GM12878 (cell line): ENCODE data around the gene TTC1. TPM values are rescaled to one million over a fixed set of nuclear protein-coding genes. Genes with fewer than 3 reads are reported as not detected.

ENCODE experiments used
- ATAC-seq: fragments of 200-7000 bp; cut with Tn5 transposase; 3 replicates; pipeline ENCODE4 v1.9.1; 2020; ENCODE audit warnings: mild to moderate bottlenecking, moderate library complexity
- BruUV-seq: library from RNA; stranded (reverse); fragments of 400-500 nt; replicated peaks from 2 replicates; lab custom pipeline; 2021; lab: Mats Ljungman, UMichigan
- CTCF ChIA-PET: fragments of 300-600 bp; sonication (Branson Sonifier 250); formaldehyde crosslinking; extraction: SDS; loops from one replicate; lab custom pipeline; 2021; ENCODE audit warnings: inconsistent platforms; lab: Yijun Ruan, JAX
- POLR2A ChIA-PET: fragments of 350-600 bp; formaldehyde crosslinking; extraction: SDS; loops from one replicate; lab custom pipeline; 2021; ENCODE audit warnings: inconsistent platforms; lab: Charles Lee
- RAD21 ChIA-PET: fragments of 300-600 bp; sonication (Branson Sonifier 250); formaldehyde crosslinking; loops from one replicate; lab custom pipeline; 2023; ENCODE audit warnings: antibody characterized with exemption; ENCODE audit not compliant: unreplicated experiment; lab: Charles Lee
- SMC1A ChIA-PET: fragments of 300-600 bp; sonication (Branson Sonifier 250); formaldehyde crosslinking; loops from one replicate; lab custom pipeline; 2023; ENCODE audit not compliant: unreplicated experiment, uncharacterized antibody; lab: Charles Lee
- DNase-seq: peaks from one replicate; pipeline ENCODE4 v3.0.0-alpha.2; 2011; ENCODE audit warnings: low read depth, low spot score
- FAIRE-seq: peaks from 3 replicates; lab custom pipeline; 2011; peaks lifted over from hg19 to GRCh38; lab: Jason Lieb, UNC
- H2AFZ ChIP-seq: 2 replicates; pipeline ENCODE4 v1.6.0; 2011; ENCODE audit warnings: low read depth, low read length, control low read depth; ENCODE audit not compliant: control insufficient read depth
- H3K27ac ChIP-seq: 2 replicates; pipeline ENCODE4 v1.5.1; 2011; ENCODE audit warnings: control low read depth; ENCODE audit not compliant: control insufficient read depth, insufficient read depth
- H3K27me3 ChIP-seq, 2 experiments: replicated peaks in 1 of 2; 2 replicates each; pipeline versions ENCODE4 v1.6.0 to v1.6.1; 2011; ENCODE audit warnings: low read length in 1 of 2; ENCODE audit not compliant: control insufficient read depth in 2 of 2, insufficient read depth in 2 of 2
- H3K36me3 ChIP-seq, 2 experiments: 2 replicates each; pipeline ENCODE4 v1.5.1; 2011; ENCODE audit warnings: low read length in 1 of 2; ENCODE audit not compliant: control insufficient read depth in 2 of 2, insufficient read depth in 2 of 2
- H3K4me1 ChIP-seq: 2 replicates; pipeline ENCODE4 v1.6.1; 2011; ENCODE audit warnings: mild to moderate bottlenecking, low read length, moderate library complexity, mixed read lengths; ENCODE audit not compliant: control insufficient read depth, insufficient read depth
- H3K4me2 ChIP-seq: 2 replicates; pipeline ENCODE4 v1.6.0; 2011; ENCODE audit warnings: control low read depth; ENCODE audit not compliant: control insufficient read depth, insufficient read depth
- H3K4me3 ChIP-seq: fragments of 200-600 bp; sonication (generic); 2 replicates; pipeline ENCODE4 v1.5.1; 2016
- H3K79me2 ChIP-seq: 2 replicates; pipeline ENCODE4 v1.6.0; 2011; ENCODE audit warnings: low read length; ENCODE audit not compliant: control insufficient read depth, insufficient read depth
- H3K9ac ChIP-seq: 2 replicates; pipeline ENCODE4 v1.8.0; 2011; ENCODE audit warnings: low read length, control low read depth, mixed read lengths; ENCODE audit not compliant: control insufficient read depth, insufficient read depth
- H3K9me3 ChIP-seq: replicated peaks from 3 replicates; pipeline ENCODE4 v1.5.1; 2011; ENCODE audit warnings: mild to moderate bottlenecking, low read length; ENCODE audit not compliant: control insufficient read depth, insufficient read depth
- H4K20me1 ChIP-seq: 2 replicates; pipeline ENCODE4 v1.6.0; 2011; ENCODE audit not compliant: control insufficient read depth, insufficient read depth
- BCLAF1 ChIP-seq: fragments of 450-650 bp; IDR thresholded peaks from 2 replicates; pipeline ENCODE4 v1.6.1; 2017; ENCODE audit warnings: antibody characterized with exemption, mild to moderate bottlenecking, moderate library complexity
- CBFB ChIP-seq: IDR thresholded peaks from 2 replicates; pipeline ENCODE4 v1.6.1; 2016; ENCODE audit warnings: antibody characterized with exemption, low read depth
- CHD1 ChIP-seq: IDR thresholded peaks from 2 replicates; pipeline ENCODE4 v1.6.1; 2012; ENCODE audit warnings: low read depth, low read length, improper control_type of control experiment
- ESRRA ChIP-seq: IDR thresholded peaks from 2 replicates; pipeline ENCODE4 v1.6.1; 2012; ENCODE audit warnings: mild to moderate bottlenecking, low read length, improper control_type of control experiment
- EZH2 ChIP-seq: IDR thresholded peaks from 2 replicates; pipeline ENCODE4 v1.6.1; 2012; ENCODE audit warnings: low read depth, mild to moderate bottlenecking, control low read depth, inconsistent platforms, low read length, borderline replicate concordance; ENCODE audit not compliant: control insufficient read depth
- IRF4 ChIP-seq: IDR thresholded peaks from 2 replicates; pipeline ENCODE4 v1.6.1; 2011; ENCODE audit warnings: low read depth, low read length
- MAX ChIP-seq: IDR thresholded peaks from 2 replicates; pipeline ENCODE4 v1.6.1; 2012; ENCODE audit warnings: low read depth, low read length, improper control_type of control experiment
- MTA2 ChIP-seq: fragments of 450-650 bp; IDR thresholded peaks from 2 replicates; pipeline ENCODE4 v1.6.1; 2016; ENCODE audit warnings: low read depth, mild to moderate bottlenecking, moderate library complexity
- NRF1 ChIP-seq: conservative IDR thresholded peaks from 2 replicates; pipeline ENCODE4 v1.6.1; 2011; ENCODE audit warnings: mild to moderate bottlenecking, low read depth, low read length, improper control_type of control experiment
- RAD21 ChIP-seq: IDR thresholded peaks from 2 replicates; pipeline ENCODE4 v1.6.1; 2011; ENCODE audit warnings: mild to moderate bottlenecking, low read depth, low read length, moderate library complexity; ENCODE audit not compliant: insufficient read depth
- RELB ChIP-seq: fragments of 450-650 bp; IDR thresholded peaks from 2 replicates; pipeline ENCODE4 v1.6.1; 2017; ENCODE audit warnings: low read depth, mild to moderate bottlenecking, moderate library complexity
- YBX1 ChIP-seq: fragments of 450-650 bp; IDR thresholded peaks from 2 replicates; pipeline ENCODE4 v1.6.1; 2016; ENCODE audit warnings: antibody characterized with exemption
- ZBTB4 ChIP-seq: fragments of 450-650 bp; formaldehyde crosslinking; IDR thresholded peaks from 2 replicates; pipeline ENCODE4 v1.4.0; 2022; ENCODE audit warnings: mild to moderate bottlenecking, moderate library complexity
- WGBS: methylation state at CpG from one replicate; pipeline ENCODE4 v1.1.6; 2016; ENCODE audit warnings: low lambda C conversion rate; ENCODE audit not compliant: insufficient replicate concordance, insufficient coverage; ENCODE audit errors: missing lambda C conversion rate; 5-methylcytosine and 5-hydroxymethylcytosine counted together
- in situ Hi-C: fragments of 300-500 bp; cut with MboI; formaldehyde crosslinking; loops from 9 replicates; pipeline ENCODE4 v1.14.3; 2018; ENCODE audit warnings: mixed read lengths
- intact Hi-C: fragments of 100-400 bp; cut with micrococcal nuclease; formaldehyde crosslinking; loops from one replicate; pipeline ENCODE4 v1.14.2; 2022; ENCODE audit not compliant: unreplicated experiment
- polyA plus RNA-seq, 11 experiments: library from polyadenylated mRNA; depleted of rRNA in 4 of 11; unstranded in 6 of 11; stranded (reverse) in 5 of 11; fragments of >200 nt; fragmentation: Nextera tagmentation in 4 of 11; fragmentation: Illumina TruSeq in 1 of 11; extraction: Ambion mirVana in 4 of 11; extraction: Trizol in 1 of 11; gene quantifications; 1 replicate in 1 of 11; 2 replicates in 10 of 11; pipeline versions ENCODE4 v1.2.1 to v1.2.3, GENCODE V29; 2011 to 2016; ENCODE audit warnings: inconsistent platforms in 2 of 11, missing spikeins in 2 of 11, low read depth in 1 of 11
- total RNA-seq, 4 experiments: library from RNA; depleted of rRNA in 3 of 4; stranded (reverse); fragments of >200 nt in 3 of 4; fragmentation: Illumina TruSeq in 1 of 4; extraction: Trizol in 1 of 4; gene quantifications; 2 replicates each; pipeline versions ENCODE4 v1.2.1 to v1.2.3, GENCODE V29; 2013 to 2021

TTC1 gene
- total and polyA plus RNA-seq, 10 of the 15 experiments (the other 5 are each of a cell fraction or from before 2014, with no cell fraction given): 46.6 to 160 (median 92.3) TPM

GRCh38 chr5:160023007-160023907 is 14.3 kb downstream of the TTC1 start:
- Histone ChIP-seq H4K20me1 (no peaks in the 10 kb centered on the region), H3K27me3 (no peaks in the 10 kb centered on the region), H3K4me3 (no peak overlapping the region), H3K27ac (no peak overlapping the region), H3K79me2 (0 out of 2 replicates have a peak, but pooled peaks cover 1% of the 10 kb centered on the region), H3K9me3 (no peaks in the 10 kb centered on the region), H3K9ac (no peak overlapping the region), H3K4me2 (no peak overlapping the region), H2AFZ (no peak overlapping the region), H3K4me1 (no peaks in the 10 kb centered on the region), H3K36me3 (peaks cover 0 to 4% of the 10 kb centered on the region in 2 experiments; a peak in 1 of 4 replicates)
- WGBS: 92% methylated on average over 11 of the region's 11 CpGs
- FAIRE-seq: no peak
- in situ Hi-C loops: loop anchor here (5.0 kb wide), 1 partner anchor 324 kb away; no protein-coding TSS in a partner anchor
- ChIA-PET POLR2A (interaction anchor here (0.7 to 2.0 kb wide), 3 partner anchors 11 to 396 kb away, joined by 4 to 10 read pairs (median 4); partner anchors contain the start of gene SLU7), CTCF (interaction anchor here (0.7 to 8.8 kb wide), 13 partner anchors 9 to 370 kb away, joined by 3 to 162 read pairs (median 8); partner anchors contain the start of gene TTC1), RAD21 (interaction anchor here (0.7 to 8.2 kb wide), 5 partner anchors 57 to 368 kb away, joined by 3 to 81 read pairs (median 10); no protein-coding TSS in a partner anchor), SMC1A (interaction anchor here (1.3 to 9.4 kb wide), 8 partner anchors 10 to 319 kb away, joined by 3 to 149 read pairs (median 6); no protein-coding TSS in a partner anchor)
- no peak for ATAC-seq
- no TSS peak for BruUV-seq
- DNase-seq: no peak
- intact Hi-C loops: loop anchor here (5.0 kb wide), 1 partner anchor 174 kb away; no protein-coding TSS in a partner anchor
- TF ChIP-seq NRF1: no peak
- TF ChIP-seq ESRRA: no peak
- TF ChIP-seq MAX: no peak
- no peak for TF ChIP-seq CBFB
- TF ChIP-seq RELB: no peak
- TF ChIP-seq ZBTB4 (CRISPR knock-in tag): no peak
- TF ChIP-seq EZH2: no peak
- TF ChIP-seq MTA2: no peak
- TF ChIP-seq IRF4: no peak
- no peak for TF ChIP-seq CHD1
- TF ChIP-seq BCLAF1: no peak
- TF ChIP-seq YBX1: no peak
- TF ChIP-seq RAD21: no peak
